DND-41 (cell line): ENCODE results near the gene INMT.

Experiments
- ATAC-seq: fragments of 200-7000 bp; cut with Tn5 transposase; 3 replicates; pipeline ENCODE4 v1.9.1; 2021; ENCODE audit warnings: low read depth; ENCODE audit not compliant: insufficient read depth
- DNase-seq: peaks from one replicate; pipeline ENCODE4 v3.0.0-alpha.2; 2020
- H2AFZ ChIP-seq: 2 replicates; pipeline ENCODE4 v1.6.0; 2012; ENCODE audit warnings: low read depth, low read length
- H3K27ac ChIP-seq: 2 replicates; pipeline ENCODE4 v1.5.1; 2012; ENCODE audit warnings: low read length, inconsistent platforms
- H3K27me3 ChIP-seq: fragments of 200-600 bp; sonication (generic); 2 replicates; pipeline ENCODE4 v1.6.0; 2012; ENCODE audit warnings: low read length, mild to moderate bottlenecking, inconsistent platforms; ENCODE audit not compliant: insufficient read depth, poor library complexity
- H3K36me3 ChIP-seq: 2 replicates; pipeline ENCODE4 v1.5.1; 2012; ENCODE audit warnings: low read length, inconsistent platforms; ENCODE audit not compliant: insufficient read depth
- H3K4me1 ChIP-seq: 2 replicates; pipeline ENCODE4 v1.5.1; 2012; ENCODE audit warnings: mild to moderate bottlenecking, low read length; ENCODE audit not compliant: insufficient read depth
- H3K4me2 ChIP-seq: 2 replicates; pipeline ENCODE4 v1.6.0; 2012; ENCODE audit warnings: mild to moderate bottlenecking, moderate library complexity, low read length, inconsistent platforms; ENCODE audit not compliant: insufficient read depth
- H3K4me3 ChIP-seq, 2 experiments: fragments of 200-600 bp in 1 of 2; shearing (Covaris generic) in 1 of 2; 2 replicates each; pipeline ENCODE4 v1.5.1; 2012 to 2016; ENCODE audit warnings: inconsistent platforms in 2 of 2, low read length in 2 of 2, mild to moderate bottlenecking in 2 of 2, low read depth in 1 of 2, moderate library complexity in 1 of 2
- H3K79me2 ChIP-seq: 2 replicates; pipeline ENCODE4 v1.6.0; 2012; ENCODE audit warnings: low read length, inconsistent platforms; ENCODE audit not compliant: insufficient read depth
- H3K9ac ChIP-seq: 2 replicates; pipeline ENCODE4 v1.6.0; 2012; ENCODE audit warnings: low read depth, mild to moderate bottlenecking, inconsistent platforms, low read length, moderate library complexity
- H3K9me3 ChIP-seq: 2 replicates; pipeline ENCODE4 v1.5.1; 2012; ENCODE audit warnings: low read length, moderate library complexity, mild to moderate bottlenecking, inconsistent platforms; ENCODE audit not compliant: insufficient read depth, severe bottlenecking
- H4K20me1 ChIP-seq: 2 replicates; pipeline ENCODE4 v1.6.0; 2012; ENCODE audit warnings: low read length; ENCODE audit not compliant: insufficient read depth
- EZH2 ChIP-seq: IDR thresholded peaks from 3 replicates; pipeline ENCODE4 v1.6.1; 2012; ENCODE audit warnings: borderline replicate concordance, low read depth, mild to moderate bottlenecking, moderate library complexity, low read length, inconsistent platforms; ENCODE audit not compliant: severe bottlenecking
- TF ChIP-seq, protein P1 (sequence below): IDR thresholded peaks from 2 replicates; pipeline ENCODE4 v1.5.1; 2012; ENCODE audit warnings: borderline replicate concordance, low read length, moderate library complexity, mild to moderate bottlenecking; ENCODE audit not compliant: poor library complexity, severe bottlenecking; ENCODE audit errors: extremely low read depth

INMT gene

DNA sequence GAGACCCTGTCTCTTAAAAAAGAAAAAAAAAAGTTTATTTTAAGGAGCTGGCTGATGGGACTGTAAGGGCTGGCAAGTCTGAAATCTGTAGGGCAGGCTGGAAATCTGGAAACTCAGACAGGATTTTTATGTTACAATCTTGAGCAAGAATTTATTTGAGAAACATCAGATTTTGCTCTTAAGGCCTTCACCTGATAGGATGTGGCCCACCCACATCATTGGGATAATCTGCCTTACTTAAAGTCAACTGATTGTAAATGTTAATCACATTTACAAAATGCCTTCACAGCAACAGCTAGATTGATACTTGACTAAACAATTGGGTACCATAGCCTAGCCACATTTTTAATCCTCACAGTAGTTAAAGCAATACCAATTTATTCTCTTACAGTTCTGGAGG is 30.8 kb downstream of the INMT start:
- H3K79me2 ChIP-seq: no peaks in the 10 kb centered on the region
- no peak overlapping the region for H3K4me3 ChIP-seq
- no peaks in the 10 kb centered on the region for H3K27me3 ChIP-seq
- no peak overlapping the region for H3K9ac ChIP-seq
- DNase-seq: no peak
- no peak for TF ChIP-seq EZH2
- TF ChIP-seq, protein P1, sequence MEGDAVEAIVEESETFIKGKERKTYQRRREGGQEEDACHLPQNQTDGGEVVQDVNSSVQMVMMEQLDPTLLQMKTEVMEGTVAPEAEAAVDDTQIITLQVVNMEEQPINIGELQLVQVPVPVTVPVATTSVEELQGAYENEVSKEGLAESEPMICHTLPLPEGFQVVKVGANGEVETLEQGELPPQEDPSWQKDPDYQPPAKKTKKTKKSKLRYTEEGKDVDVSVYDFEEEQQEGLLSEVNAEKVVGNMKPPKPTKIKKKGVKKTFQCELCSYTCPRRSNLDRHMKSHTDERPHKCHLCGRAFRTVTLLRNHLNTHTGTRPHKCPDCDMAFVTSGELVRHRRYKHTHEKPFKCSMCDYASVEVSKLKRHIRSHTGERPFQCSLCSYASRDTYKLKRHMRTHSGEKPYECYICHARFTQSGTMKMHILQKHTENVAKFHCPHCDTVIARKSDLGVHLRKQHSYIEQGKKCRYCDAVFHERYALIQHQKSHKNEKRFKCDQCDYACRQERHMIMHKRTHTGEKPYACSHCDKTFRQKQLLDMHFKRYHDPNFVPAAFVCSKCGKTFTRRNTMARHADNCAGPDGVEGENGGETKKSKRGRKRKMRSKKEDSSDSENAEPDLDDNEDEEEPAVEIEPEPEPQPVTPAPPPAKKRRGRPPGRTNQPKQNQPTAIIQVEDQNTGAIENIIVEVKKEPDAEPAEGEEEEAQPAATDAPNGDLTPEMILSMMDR: no peak
- no peak overlapping the region for H3K27ac ChIP-seq
- H2AFZ ChIP-seq: no peak overlapping the region
- H3K4me2 ChIP-seq: no peak overlapping the region
- ATAC-seq: no peak
- H3K9me3 ChIP-seq: no peaks in the 10 kb centered on the region
- H4K20me1 ChIP-seq: no peaks in the 10 kb centered on the region
- H3K36me3 ChIP-seq: peaks cover 14% of the 10 kb centered on the region
- H3K4me1 ChIP-seq: no peaks in the 10 kb centered on the region

DNA sequence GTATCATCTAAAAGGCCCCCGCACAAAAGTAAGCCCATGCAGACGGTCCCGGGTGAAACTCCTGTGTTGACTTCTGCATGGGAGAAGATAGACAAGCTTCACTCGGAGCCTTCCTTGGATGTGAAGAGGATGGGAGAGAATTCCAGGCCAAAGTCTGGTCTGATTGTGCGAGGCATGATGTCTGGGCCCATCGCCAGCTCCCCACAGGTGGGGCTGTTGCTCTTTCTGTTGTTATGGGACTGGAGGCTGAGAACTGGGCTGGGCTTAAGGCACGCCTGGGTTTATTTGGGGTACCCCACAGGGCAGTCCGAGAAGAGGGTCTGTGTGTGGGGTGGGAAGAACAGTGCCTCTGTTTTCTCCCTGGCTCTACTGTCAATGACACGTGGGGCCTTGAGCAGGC is 33.9 kb downstream of the INMT start:
- H3K36me3 ChIP-seq: peaks cover 17% of the 10 kb centered on the region

GRCh38 chr7:30787486-30787885 is 35.6 kb downstream of the INMT start:
- Histone ChIP-seq H3K9ac (no peak overlapping the region), H3K9me3 (no peaks in the 10 kb centered on the region), H3K4me1 (no peaks in the 10 kb centered on the region), H3K4me2 (no peak overlapping the region), H3K27me3 (no peaks in the 10 kb centered on the region), H3K27ac (no peak overlapping the region), H4K20me1 (no peaks in the 10 kb centered on the region), H3K4me3 (no peak overlapping the region), H3K36me3 (peaks cover 16% of the 10 kb centered on the region), H3K79me2 (no peaks in the 10 kb centered on the region), H2AFZ (no peak overlapping the region)
- ATAC-seq (no peak), DNase-seq (no peak)
- no peak for TF ChIP-seq EZH2

More for the DNA sequence above, 33.9 kb downstream of the INMT start:
- Histone ChIP-seq H3K9ac (no peak overlapping the region), H3K27me3 (no peaks in the 10 kb centered on the region), H3K9me3 (no peaks in the 10 kb centered on the region), H3K4me1 (no peaks in the 10 kb centered on the region), H4K20me1 (no peaks in the 10 kb centered on the region), H3K4me2 (no peak overlapping the region), H3K27ac (no peak overlapping the region), H3K4me3 (no peak overlapping the region), H2AFZ (no peak overlapping the region), H3K79me2 (no peaks in the 10 kb centered on the region)
- ATAC-seq (no peak), DNase-seq (no peak)
- TF ChIP-seq, protein P1: no peak
- no peak for TF ChIP-seq EZH2

- TF ChIP-seq, protein P1: no peak
- no peak for TF ChIP-seq EZH2
- Histone ChIP-seq H3K79me2 (no peaks in the 10 kb centered on the region), H3K4me1 (no peaks in the 10 kb centered on the region), H3K36me3 (peaks cover 10% of the 10 kb centered on the region), H3K4me2 (no peak overlapping the region), H3K9ac (no peak overlapping the region), H2AFZ (no peak overlapping the region), H4K20me1 (no peaks in the 10 kb centered on the region), H3K27ac (no peak overlapping the region), H3K27me3 (no peaks in the 10 kb centered on the region), H3K4me3 (no peak overlapping the region), H3K9me3 (no peaks in the 10 kb centered on the region)
- ATAC-seq: no peak
- DNase-seq: no peak
Measured at GRCh38 chr7:30788640-30789333, 36.9 kb downstream of the INMT start.
